OCI-LY7 (cell line): ENCODE measurements around the gene CACNG3.

Experiments used
- CTCF ChIP-seq: fragments of 200-600 bp; sonication (generic); conservative IDR thresholded peaks from 2 replicates; pipeline ENCODE4 v1.5.1; 2014; ENCODE audit warnings: mild to moderate bottlenecking, antibody characterized with exemption, low read length, moderate library complexity, mixed read lengths
- EZH2phosphoT487 ChIP-seq: fragments of 200-600 bp; sonication (generic); IDR thresholded peaks from 2 replicates; pipeline ENCODE4 v1.6.1; 2018; ENCODE audit warnings: low read depth, borderline replicate concordance, mild to moderate bottlenecking, mixed run types, antibody characterized with exemption, low read length, moderate library complexity, mixed read lengths

DNA sequence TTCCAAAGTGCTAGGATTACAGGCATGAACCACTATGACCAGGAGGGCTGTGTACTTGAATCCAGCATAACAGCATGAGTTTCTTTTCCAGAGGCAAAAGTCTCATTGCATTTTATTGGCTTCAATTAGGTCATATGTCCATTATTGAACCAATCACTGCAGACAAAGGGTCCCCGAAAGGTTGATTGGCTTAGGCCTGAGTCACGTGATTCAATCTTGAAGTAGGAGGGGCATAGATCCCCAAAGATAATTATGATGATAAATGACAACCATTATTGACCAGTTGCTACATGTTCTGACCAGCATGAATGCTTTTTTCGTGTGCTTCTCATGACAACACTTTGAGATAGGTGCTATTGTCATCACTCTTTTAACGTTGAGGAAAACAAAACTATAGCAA lies 25.3 kb downstream of the CACNG3 start:
- no peak for TF ChIP-seq CTCF
- no peak for TF ChIP-seq EZH2phosphoT487
